Left lung (tissue), 10 donors: ENCODE measurements around the gene CENPM. TPM values are rescaled to one million over a fixed set of nuclear protein-coding genes. Genes with fewer than 3 reads are reported as not detected.
A peak's percentile ranks its signal among the peaks of the same experiment; 100 is the strongest.

ENCODE experiments used
- ATAC-seq: fragments of 200-7000 bp; cut with Tn5 transposase; one replicate; pipeline ENCODE4 v1.9.1; 2020; ENCODE audit warnings: moderate library complexity
- DNase-seq, 4 donors: peaks; one replicate each; pipeline ENCODE4 v3.0.0-alpha.2; 2013 to 2020
- H3K27ac ChIP-seq, 2 donors: fragments of 200-600 bp; sonication (generic) in 1 of 2; one replicate each; pipeline versions ENCODE4 v1.5.0 to v1.8.0; 2020 to 2021
- H3K27me3 ChIP-seq, 2 donors: fragments of 200-600 bp; sonication (generic) in 1 of 2; one replicate each; pipeline versions ENCODE4 v1.5.0 to v1.8.0; 2020 to 2021
- H3K36me3 ChIP-seq, 2 donors: fragments of 200-600 bp; sonication (generic) in 1 of 2; one replicate each; pipeline versions ENCODE4 v1.5.0 to v1.8.0; 2020 to 2021
- H3K4me1 ChIP-seq, 2 donors: fragments of 200-600 bp; one replicate each; pipeline ENCODE4 v1.8.0; 2021
- H3K4me3 ChIP-seq, 2 donors: fragments of 200-600 bp; sonication (generic) in 1 of 2; one replicate each; pipeline versions ENCODE4 v1.5.0 to v1.8.0; 2020 to 2021; ENCODE audit warnings: mild to moderate bottlenecking in 1 of 2
- H3K9me3 ChIP-seq, 2 donors: fragments of 200-600 bp; sonication (generic) in 1 of 2; one replicate each; pipeline versions ENCODE4 v1.5.0 to v1.8.0; 2020 to 2021
- intact Hi-C, 2 donors: fragments of 100-400 bp; cut with DNase I; formaldehyde crosslinking; loops; one replicate each; pipeline versions ENCODE4 v1.11.2 to v1.14.2; 2022
- polyA plus RNA-seq, 6 donors: library from polyadenylated mRNA; unstranded; fragments of 120-200 nt; gene quantifications; one replicate each; pipeline ENCODE4 v1.2.1, GENCODE V29; 2013; ENCODE audit not compliant: insufficient read length in 6 of 6
- total RNA-seq, 2 donors: library from RNA; stranded (reverse); fragmentation: NEBNext Ultra II Directional; extraction: Animal tissue kit (Norgen Biotek cat#: 25700); gene quantifications; one replicate each; pipeline ENCODE4 v1.2.1, GENCODE V29; 2021
- TF ChIP-seq, protein P1 (sequence below), 2 donors: fragments of 200-600 bp; sonication (generic) in 1 of 2; IDR thresholded peaks; one replicate each; pipeline versions ENCODE4 v1.5.0 to v1.8.0; 2021; ENCODE audit warnings: antibody characterized with exemption in 2 of 2
- donor health status: DM: no; HTN: yes; CAD: no.
- donor health status: DM: no; HTN: no; CAD: no.

Gene CENPM
- total and polyA plus RNA-seq, 8 donors: 9.6 to 20.5 (median 13.6) TPM

DNA sequence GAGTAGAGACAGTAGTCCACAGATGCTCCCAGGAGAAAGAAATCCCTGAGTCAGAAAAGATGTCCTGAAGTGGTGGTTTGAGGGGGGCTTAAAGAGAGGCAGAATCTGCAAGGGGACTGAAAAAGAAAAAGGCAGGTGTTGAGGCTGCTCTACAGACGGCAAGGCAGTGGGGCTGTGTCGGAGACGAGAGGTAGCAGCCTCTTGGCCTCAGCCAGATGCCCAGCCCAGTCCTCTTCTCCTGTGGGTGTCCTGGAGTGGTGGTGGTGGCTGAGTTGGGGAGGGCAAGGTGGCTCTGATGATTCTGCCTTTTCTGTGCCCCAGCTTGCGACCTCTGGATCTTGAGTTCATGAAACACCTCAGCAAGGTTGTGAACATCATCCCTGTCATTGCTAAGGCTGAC, 42.3 kb upstream of the CENPM start:
- intact Hi-C loops: no loop called here
- Histone ChIP-seq H3K27ac (no peak overlapping the region), H3K9me3 (no peaks in the 10 kb centered on the region), H3K4me1 (no peaks in the 10 kb centered on the region), H3K36me3 (no peaks in the 10 kb centered on the region), H3K4me3 (no peak overlapping the region), H3K27me3 (no peaks in the 10 kb centered on the region)
- TF ChIP-seq, protein P1, sequence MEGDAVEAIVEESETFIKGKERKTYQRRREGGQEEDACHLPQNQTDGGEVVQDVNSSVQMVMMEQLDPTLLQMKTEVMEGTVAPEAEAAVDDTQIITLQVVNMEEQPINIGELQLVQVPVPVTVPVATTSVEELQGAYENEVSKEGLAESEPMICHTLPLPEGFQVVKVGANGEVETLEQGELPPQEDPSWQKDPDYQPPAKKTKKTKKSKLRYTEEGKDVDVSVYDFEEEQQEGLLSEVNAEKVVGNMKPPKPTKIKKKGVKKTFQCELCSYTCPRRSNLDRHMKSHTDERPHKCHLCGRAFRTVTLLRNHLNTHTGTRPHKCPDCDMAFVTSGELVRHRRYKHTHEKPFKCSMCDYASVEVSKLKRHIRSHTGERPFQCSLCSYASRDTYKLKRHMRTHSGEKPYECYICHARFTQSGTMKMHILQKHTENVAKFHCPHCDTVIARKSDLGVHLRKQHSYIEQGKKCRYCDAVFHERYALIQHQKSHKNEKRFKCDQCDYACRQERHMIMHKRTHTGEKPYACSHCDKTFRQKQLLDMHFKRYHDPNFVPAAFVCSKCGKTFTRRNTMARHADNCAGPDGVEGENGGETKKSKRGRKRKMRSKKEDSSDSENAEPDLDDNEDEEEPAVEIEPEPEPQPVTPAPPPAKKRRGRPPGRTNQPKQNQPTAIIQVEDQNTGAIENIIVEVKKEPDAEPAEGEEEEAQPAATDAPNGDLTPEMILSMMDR (IDR thresholded peaks at IDR 0.05): no peak
- DNase-seq (no peak), ATAC-seq (no peak)

GRCh38 chr22:41987276-41987675, 40.3 kb upstream of the CENPM start:
- DNase-seq (no peak), ATAC-seq (no peak)
- TF ChIP-seq, protein P1 (IDR thresholded peaks at IDR 0.05): no peak
- intact Hi-C loops: no loop called here
- H3K27me3 ChIP-seq: no peaks in the 10 kb centered on the region
- H3K4me3 ChIP-seq: no peak overlapping the region
- no peak overlapping the region for H3K27ac ChIP-seq
- H3K36me3 ChIP-seq: no peaks in the 10 kb centered on the region
- no peaks in the 10 kb centered on the region for H3K9me3 ChIP-seq
- no peaks in the 10 kb centered on the region for H3K4me1 ChIP-seq

DNA sequence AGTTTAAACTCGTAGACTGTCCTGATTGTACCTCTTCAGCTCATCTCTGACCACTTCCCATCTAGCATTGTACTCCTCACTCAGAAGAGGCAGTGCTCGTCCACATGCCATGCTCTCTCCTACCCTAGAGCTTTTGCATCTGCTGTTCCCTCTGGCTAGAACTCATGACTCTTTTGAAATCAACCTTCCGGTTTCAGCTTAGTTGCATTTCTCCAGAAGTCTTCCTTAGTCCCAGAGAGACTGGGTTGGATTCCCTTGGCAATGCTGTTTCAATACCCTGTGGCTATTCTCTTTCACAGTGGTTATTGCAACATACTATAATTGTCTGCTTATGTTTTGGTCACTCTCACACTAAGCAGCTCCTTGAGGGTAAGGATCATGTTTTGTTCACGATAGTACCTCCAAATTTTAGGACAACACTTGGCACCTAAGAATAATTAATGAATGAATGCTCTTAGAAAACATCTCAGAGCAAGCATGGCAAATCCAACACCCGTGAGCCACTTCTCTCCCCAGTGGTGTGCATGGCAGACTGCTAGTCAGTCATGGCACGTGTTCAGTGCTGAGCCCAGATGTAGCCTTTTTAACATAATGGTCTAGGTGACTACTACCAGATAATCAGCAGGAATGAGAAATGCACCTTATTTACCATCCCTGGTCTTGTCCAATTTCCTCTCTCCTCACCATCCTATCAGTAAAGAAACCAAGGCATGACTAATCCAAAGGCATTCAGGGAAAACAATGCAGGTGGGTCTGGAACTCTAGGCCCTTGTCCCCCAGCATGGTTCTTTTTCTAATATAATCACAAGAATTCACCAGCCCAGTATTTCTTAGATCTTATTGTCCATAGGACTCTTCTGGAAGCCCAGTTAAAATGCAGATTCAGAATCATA, 36.8 kb upstream of the CENPM start:
- Histone ChIP-seq H3K36me3 (no peaks in the 10 kb centered on the region), H3K27me3 (no peaks in the 10 kb centered on the region), H3K9me3 (no peaks in the 10 kb centered on the region), H3K4me1 (no peaks in the 10 kb centered on the region), H3K27ac (peak overlapping the region in 1 of 2 donors; percentile 3), H3K4me3 (no peak overlapping the region)
- intact Hi-C loops: no loop called here
- peak; percentile 57 for ATAC-seq
- TF ChIP-seq, protein P1 (IDR thresholded peaks at IDR 0.05): no peak
- no peak for DNase-seq

DNA sequence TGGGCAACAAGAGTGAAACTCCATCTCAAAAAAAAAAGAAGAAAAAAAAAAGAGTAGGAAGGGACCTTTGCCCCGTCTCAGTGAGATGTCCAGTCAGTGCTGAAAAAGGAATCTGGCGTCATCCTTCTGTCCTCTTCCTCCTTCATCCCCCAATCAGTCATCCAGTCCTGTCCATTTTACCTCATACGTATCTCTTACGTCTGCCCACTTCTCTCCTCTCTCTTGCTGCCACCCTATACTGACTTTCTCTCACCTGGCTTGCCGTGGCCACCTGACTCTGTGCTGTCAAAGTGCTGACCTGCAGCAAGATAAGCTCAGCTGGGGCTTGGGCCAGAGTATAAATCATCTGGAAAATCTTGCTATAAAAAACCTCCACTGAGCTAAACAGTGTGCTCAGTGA, 35.9 kb upstream of the CENPM start:
- TF ChIP-seq, protein P1 (IDR thresholded peaks at IDR 0.05): no peak
- Histone ChIP-seq H3K27me3 (peaks cover 0 to 7% of the 10 kb centered on the region in 2 donors), H3K4me3 (no peak overlapping the region), H3K27ac (peak overlapping the region in 1 of 2 donors; percentile 3), H3K9me3 (no peaks in the 10 kb centered on the region), H3K36me3 (no peaks in the 10 kb centered on the region), H3K4me1 (no peaks in the 10 kb centered on the region)
- intact Hi-C loops: no loop called here
- DNase-seq (no peak), ATAC-seq (peak; percentile 25)

GRCh38 chr22:41979423-41980250, 32.7 kb upstream of the CENPM start:
- ATAC-seq (no peak), DNase-seq (no peak)
- Histone ChIP-seq H3K27ac (no peak overlapping the region), H3K36me3 (no peaks in the 10 kb centered on the region), H3K4me1 (peaks cover 4 to 10% of the 10 kb centered on the region in 2 donors), H3K27me3 (peaks cover 8 to 38% of the 10 kb centered on the region in 2 donors), H3K9me3 (no peaks in the 10 kb centered on the region), H3K4me3 (no peak overlapping the region)
- TF ChIP-seq, protein P1 (IDR thresholded peaks at IDR 0.05): no peak
- intact Hi-C loops: no loop called here
